Skeletal muscle tissue (tissue), 4 donors: ENCODE data around the gene NKAIN4. TPM values are rescaled to one million over a fixed set of nuclear protein-coding genes. Genes with fewer than 3 reads are reported as not detected.

ENCODE experiments used
- H3K27ac ChIP-seq: one replicate; pipeline ENCODE4 v1.7.0; 2013; ENCODE audit warnings: mild to moderate bottlenecking, low read depth, low read length, inconsistent platforms
- H3K27me3 ChIP-seq, 3 donors: one replicate each; pipeline ENCODE4 v1.7.0; 2013; ENCODE audit warnings: low read length in 3 of 3; ENCODE audit not compliant: control insufficient read depth in 3 of 3, insufficient read depth in 3 of 3
- H3K36me3 ChIP-seq, 3 donors: one replicate each; pipeline ENCODE4 v1.7.0; 2013; ENCODE audit warnings: low read length in 3 of 3; ENCODE audit not compliant: control insufficient read depth in 3 of 3, insufficient read depth in 3 of 3
- H3K4me1 ChIP-seq, 3 donors: one replicate each; pipeline ENCODE4 v1.7.0; 2013; ENCODE audit warnings: low read length in 3 of 3, mild to moderate bottlenecking in 3 of 3; ENCODE audit not compliant: control insufficient read depth in 3 of 3, insufficient read depth in 3 of 3
- H3K4me3 ChIP-seq, 3 donors: one replicate each; pipeline ENCODE4 v1.7.0; 2013; ENCODE audit warnings: low read length in 3 of 3
- H3K9ac ChIP-seq, 3 donors: one replicate each; pipeline ENCODE4 v1.7.0; 2013; ENCODE audit warnings: low read length in 3 of 3, mild to moderate bottlenecking in 3 of 3, moderate library complexity in 2 of 3, low read depth in 1 of 3
- H3K9me3 ChIP-seq, 3 donors: one replicate each; pipeline ENCODE4 v1.7.0; 2013; ENCODE audit warnings: low read length in 3 of 3; ENCODE audit not compliant: control insufficient read depth in 3 of 3
- total RNA-seq: library from RNA; depleted of rRNA; stranded (reverse); fragments of >200 nt; gene quantifications from one replicate; pipeline ENCODE4 v1.2.3, GENCODE V29; 2014
- donor health status: Osteomylitis.

Gene NKAIN4
- total RNA-seq, 1 donor from 2014 or later: 13.6 TPM

GRCh38 chr20:63259734-63260460 lies 5.6 kb upstream of the NKAIN4 start:
- Histone ChIP-seq H3K27me3 (peaks cover 67 to 93% (median 81%) of the 10 kb centered on the region in 3 donors), H3K4me3 (no peak overlapping the region), H3K9me3 (no peaks in the 10 kb centered on the region), H3K9ac (no peak overlapping the region), H3K36me3 (no peaks in the 10 kb centered on the region), H3K4me1 (no peaks in the 10 kb centered on the region), H3K27ac (no peak overlapping the region)

GRCh38 chr20:63258781-63259180 lies 4.5 kb upstream of the NKAIN4 start:
- Histone ChIP-seq H3K4me1 (no peaks in the 10 kb centered on the region), H3K4me3 (no peak overlapping the region), H3K27me3 (peaks cover 60 to 90% (median 79%) of the 10 kb centered on the region in 3 donors), H3K27ac (no peak overlapping the region), H3K9ac (no peak overlapping the region), H3K9me3 (no peaks in the 10 kb centered on the region), H3K36me3 (no peaks in the 10 kb centered on the region)

GRCh38 chr20:63257629-63258028 lies 3.4 kb upstream of the NKAIN4 start:
- Histone ChIP-seq H3K9ac (no peak overlapping the region), H3K9me3 (no peaks in the 10 kb centered on the region), H3K4me1 (peaks cover 0 to 4% (median 0%) of the 10 kb centered on the region in 3 donors), H3K36me3 (no peaks in the 10 kb centered on the region), H3K27me3 (peaks cover 63 to 93% (median 81%) of the 10 kb centered on the region in 3 donors), H3K4me3 (no peak overlapping the region), H3K27ac (no peak overlapping the region)

GRCh38 chr20:63256954-63257353 lies 2.7 kb upstream of the NKAIN4 start:
- H3K27me3 ChIP-seq: peaks cover 66 to 91% (median 81%) of the 10 kb centered on the region in 3 donors
- no peak overlapping the region for H3K27ac ChIP-seq
- H3K9ac ChIP-seq: no peak overlapping the region
- H3K9me3 ChIP-seq: no peaks in the 10 kb centered on the region
- H3K36me3 ChIP-seq: no peaks in the 10 kb centered on the region
- H3K4me3 ChIP-seq: no peak overlapping the region
- H3K4me1 ChIP-seq: peaks cover 0 to 4% (median 0%) of the 10 kb centered on the region in 3 donors

- Histone ChIP-seq H3K27ac (no peak overlapping the region), H3K27me3 (peaks cover 62 to 87% (median 76%) of the 10 kb centered on the region in 3 donors), H3K4me1 (peaks cover 0 to 4% (median 0%) of the 10 kb centered on the region in 3 donors), H3K9ac (no peak overlapping the region), H3K4me3 (no peak overlapping the region), H3K36me3 (no peaks in the 10 kb centered on the region), H3K9me3 (no peaks in the 10 kb centered on the region)
Observed at GRCh38 chr20:63255931-63256704, 1.9 kb upstream of the NKAIN4 start.

GRCh38 chr20:63254606-63255384 lies 532 bp upstream of the NKAIN4 start:
- H3K9ac ChIP-seq: no peak overlapping the region
- peaks cover 0 to 4% (median 0%) of the 10 kb centered on the region in 3 donors for H3K4me1 ChIP-seq
- H3K9me3 ChIP-seq: no peaks in the 10 kb centered on the region
- H3K27me3 ChIP-seq: peaks cover 58 to 81% (median 72%) of the 10 kb centered on the region in 3 donors
- no peak overlapping the region for H3K4me3 ChIP-seq
- H3K36me3 ChIP-seq: no peaks in the 10 kb centered on the region
- H3K27ac ChIP-seq: no peak overlapping the region

GRCh38 chr20:63253438-63254231 lies 628 bp downstream of the NKAIN4 start:
- Histone ChIP-seq H3K27me3 (peaks cover 66 to 80% (median 71%) of the 10 kb centered on the region in 3 donors), H3K9me3 (no peaks in the 10 kb centered on the region), H3K27ac (no peak overlapping the region), H3K4me3 (no peak overlapping the region), H3K4me1 (peaks cover 0 to 4% (median 0%) of the 10 kb centered on the region in 3 donors), H3K9ac (no peak overlapping the region), H3K36me3 (no peaks in the 10 kb centered on the region)

GRCh38 chr20:63253065-63253437 lies 1.2 kb downstream of the NKAIN4 start:
- Histone ChIP-seq H3K9me3 (no peaks in the 10 kb centered on the region), H3K27ac (no peak overlapping the region), H3K4me3 (no peak overlapping the region), H3K4me1 (peaks cover 0 to 4% (median 0%) of the 10 kb centered on the region in 3 donors), H3K27me3 (peaks cover 64 to 80% (median 70%) of the 10 kb centered on the region in 3 donors), H3K9ac (no peak overlapping the region), H3K36me3 (no peaks in the 10 kb centered on the region)

- Histone ChIP-seq H3K36me3 (no peaks in the 10 kb centered on the region), H3K27ac (no peak overlapping the region), H3K9ac (no peak overlapping the region), H3K4me3 (no peak overlapping the region), H3K27me3 (peaks cover 56 to 79% (median 74%) of the 10 kb centered on the region in 3 donors), H3K9me3 (no peaks in the 10 kb centered on the region), H3K4me1 (peaks cover 0 to 4% (median 0%) of the 10 kb centered on the region in 3 donors)
Observed at GRCh38 chr20:63252284-63252711, 2.0 kb downstream of the NKAIN4 start.
